Fibroblast of lung (primary cell): ENCODE data around the gene C19orf33. TPM values are rescaled to one million over a fixed set of nuclear protein-coding genes. Genes with fewer than 3 reads are reported as not detected.

ENCODE experiments used
- DNase-seq, 2 donors: peaks; one replicate each; pipeline versions ENCODE4 v3.0.0 to v3.0.0-alpha.2; 2010; ENCODE audit warnings: low read depth in 2 of 2
- H2AFZ ChIP-seq: 2 replicates; pipeline ENCODE4 v1.5.1; 2012; ENCODE audit warnings: low read length, control low read depth, inconsistent platforms
- H3K27ac ChIP-seq: 2 replicates; pipeline ENCODE4 v1.5.1; 2011; ENCODE audit warnings: low read length, control low read depth; ENCODE audit not compliant: insufficient read depth
- H3K27me3 ChIP-seq: 2 replicates; pipeline ENCODE4 v1.5.1; 2011; ENCODE audit warnings: mild to moderate bottlenecking, low read length; ENCODE audit not compliant: control insufficient read depth, insufficient read depth
- H3K36me3 ChIP-seq: 2 replicates; pipeline ENCODE4 v1.5.1; 2011; ENCODE audit warnings: low read length; ENCODE audit not compliant: control insufficient read depth, insufficient read depth
- H3K4me1 ChIP-seq: 2 replicates; pipeline ENCODE4 v1.5.1; 2011; ENCODE audit warnings: low read length; ENCODE audit not compliant: control insufficient read depth, insufficient read depth; ENCODE audit errors: extremely low read depth
- H3K4me2 ChIP-seq: 2 replicates; pipeline ENCODE4 v1.5.1; 2011; ENCODE audit warnings: low read length, control low read depth; ENCODE audit not compliant: insufficient read depth; ENCODE audit errors: extremely low read depth
- H3K4me3 ChIP-seq, 4 experiments: fragments of 200-600 bp in 1 of 4; sonication (generic) in 1 of 4; replicated peaks in 1 of 4; 2 replicates each; pipeline ENCODE4 v1.5.1; 2011 to 2016; ENCODE audit warnings: low read length in 4 of 4, low read depth in 3 of 4, mild to moderate bottlenecking in 3 of 4, control low read depth in 2 of 4, inconsistent platforms in 1 of 4, mixed read lengths in 1 of 4; ENCODE audit not compliant: insufficient read depth in 1 of 4; ENCODE audit errors: control extremely low read depth in 1 of 4
- H3K79me2 ChIP-seq: 2 replicates; pipeline ENCODE4 v1.5.1; 2012; ENCODE audit warnings: mild to moderate bottlenecking, low read length, inconsistent platforms; ENCODE audit not compliant: control insufficient read depth, insufficient read depth
- H3K9ac ChIP-seq: 2 replicates; pipeline ENCODE4 v1.5.1; 2011; ENCODE audit warnings: mild to moderate bottlenecking, low read length, control low read depth; ENCODE audit not compliant: insufficient read depth
- H3K9me3 ChIP-seq: 2 replicates; pipeline ENCODE4 v1.5.1; 2012; ENCODE audit warnings: low read depth, low read length; ENCODE audit not compliant: control insufficient read depth, insufficient read depth
- H4K20me1 ChIP-seq: 2 replicates; pipeline ENCODE4 v1.5.1; 2011; ENCODE audit warnings: low read length; ENCODE audit not compliant: control insufficient read depth, insufficient read depth; ENCODE audit errors: extremely low read depth
- CTCF ChIP-seq, 2 donors: IDR thresholded peaks in 1 of 2; conservative IDR thresholded peaks in 1 of 2; 1 replicate in 1 of 2; 2 replicates in 1 of 2; pipeline ENCODE4 v1.5.1; 2011 to 2012; ENCODE audit warnings: low read length in 2 of 2, control low read depth in 1 of 2, inconsistent platforms in 1 of 2, low read depth in 1 of 2, mild to moderate bottlenecking in 1 of 2
- EZH2 ChIP-seq: IDR thresholded peaks from 2 replicates; pipeline ENCODE4 v1.5.1; 2012; ENCODE audit warnings: low read length, control low read depth, mild to moderate bottlenecking; ENCODE audit errors: missing control alignments
- polyA plus RNA-seq, 2 donors: library from polyadenylated mRNA; depleted of rRNA in 1 of 2; stranded (reverse) in 1 of 2; unstranded in 1 of 2; fragments of >200 nt; gene quantifications; 2 replicates each; pipeline ENCODE4 v1.2.1, GENCODE V29; 2011 to 2012; ENCODE audit warnings: missing spikeins in 1 of 2
- total RNA-seq: library from RNA; depleted of rRNA; stranded (reverse); fragments of >200 nt; gene quantifications from 2 replicates; pipeline ENCODE4 v1.2.1, GENCODE V29; 2014

The C19orf33 gene
- total and polyA plus RNA-seq, 2 donors (not counting 1 experiment from before 2014, with no cell fraction given), result not detected

- H3K9ac ChIP-seq, result no peak overlapping the region
- H3K27ac ChIP-seq, result peak overlapping the region; percentile 57
- H4K20me1 ChIP-seq, result no peaks in the 10 kb centered on the region
- no peaks in the 10 kb centered on the region for H3K79me2 ChIP-seq
- peak; percentile 25 to 34 for DNase-seq
- H3K9me3 ChIP-seq, result no peaks in the 10 kb centered on the region
- TF ChIP-seq EZH2, result no peak
- TF ChIP-seq CTCF (conservative IDR thresholded peaks at IDR 0.05 in 1 of 2, IDR thresholded peaks at IDR 0.05 in 1 of 2; ENCODE audit: low read depth in 1 of 2, low read length in 2 of 2), result no peak
- H3K4me2 ChIP-seq, result peak overlapping the region; percentile 33
- peak overlapping the region; percentile 11 for H2AFZ ChIP-seq
- H3K36me3 ChIP-seq, result no peaks in the 10 kb centered on the region
- peaks cover 17% of the 10 kb centered on the region for H3K4me1 ChIP-seq
- no peaks in the 10 kb centered on the region for H3K27me3 ChIP-seq
- H3K4me3 ChIP-seq, result no peak overlapping the region
Measured at GRCh38 chr19:38298821-38299680, 5.0 kb upstream of the C19orf33 start.

DNA sequence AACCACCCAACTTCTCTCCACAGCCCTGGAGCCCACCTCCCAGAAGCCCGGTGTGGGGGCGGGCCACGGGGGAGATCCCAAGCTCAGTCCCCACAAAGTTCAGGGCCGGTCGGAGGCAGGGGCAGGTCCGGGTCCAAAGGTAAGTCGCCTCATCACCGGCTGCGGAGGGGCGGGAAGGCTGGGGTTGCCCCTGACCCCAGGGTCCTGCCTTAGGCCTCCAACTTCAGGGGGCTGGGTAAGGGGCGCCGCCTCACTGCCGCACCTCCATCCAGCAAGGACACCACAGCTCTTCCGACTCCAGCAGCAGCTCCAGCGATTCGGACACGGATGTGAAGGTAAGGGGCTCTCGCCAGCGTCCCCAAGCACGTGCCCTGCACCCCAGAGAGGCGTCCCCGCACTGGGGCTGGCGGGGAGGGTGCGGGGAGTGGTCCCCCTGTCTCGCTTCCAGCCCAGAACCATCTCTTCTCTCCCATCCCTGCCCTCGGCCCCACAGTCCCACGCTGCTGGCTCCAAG lies 358 bp downstream of the C19orf33 start:
- H3K79me2 ChIP-seq, result no peaks in the 10 kb centered on the region
- H3K9me3 ChIP-seq, result no peaks in the 10 kb centered on the region
- peaks cover 9% of the 10 kb centered on the region for H3K4me1 ChIP-seq
- H3K27ac ChIP-seq, result no peak overlapping the region
- DNase-seq, result no peak
- no peak overlapping the region for H3K4me3 ChIP-seq
- peaks cover 21% of the 10 kb centered on the region for H3K36me3 ChIP-seq
- H3K9ac ChIP-seq, result no peak overlapping the region
- TF ChIP-seq CTCF (conservative IDR thresholded peaks at IDR 0.05 in 1 of 2, IDR thresholded peaks at IDR 0.05 in 1 of 2; ENCODE audit: low read depth in 1 of 2, low read length in 2 of 2) (no peak), EZH2 (no peak)
- H4K20me1 ChIP-seq, result no peaks in the 10 kb centered on the region
- no peak overlapping the region for H2AFZ ChIP-seq
- no peak overlapping the region for H3K4me2 ChIP-seq
- H3K27me3 ChIP-seq, result no peaks in the 10 kb centered on the region

GRCh38 chr19:38304866-38305429 lies 897 bp downstream of the C19orf33 start:
- no peak overlapping the region for H3K27ac ChIP-seq
- no peak overlapping the region for H3K4me3 ChIP-seq
- no peaks in the 10 kb centered on the region for H3K27me3 ChIP-seq
- TF ChIP-seq EZH2 (no peak), CTCF (conservative IDR thresholded peaks at IDR 0.05 in 1 of 2, IDR thresholded peaks at IDR 0.05 in 1 of 2; ENCODE audit: low read depth in 1 of 2, low read length in 2 of 2) (no peak)
- H3K9ac ChIP-seq, result no peak overlapping the region
- peak in 1 of 2 donors; percentile 36 for DNase-seq
- H4K20me1 ChIP-seq, result no peaks in the 10 kb centered on the region
- peaks cover 21% of the 10 kb centered on the region for H3K36me3 ChIP-seq
- H2AFZ ChIP-seq, result no peak overlapping the region
- peaks cover 8% of the 10 kb centered on the region for H3K4me1 ChIP-seq
- no peaks in the 10 kb centered on the region for H3K79me2 ChIP-seq
- H3K4me2 ChIP-seq, result no peak overlapping the region
- H3K9me3 ChIP-seq, result no peaks in the 10 kb centered on the region
